H9 (cell line): Measurements from ENCODE around the gene PWWP2B. TPM values are rescaled to one million over a fixed set of nuclear protein-coding genes. Genes with fewer than 3 reads are reported as not detected.
"Not testable (repeated sequence)": the region's sequence is repeated elsewhere in the genome, so short reads cannot be mapped to it uniquely, and the experiment has no call there.

Experiments used
- DNase-seq: peaks from one replicate; pipeline ENCODE4 v3.0.0-alpha.2; 2017
- H2AFZ ChIP-seq: one replicate; pipeline ENCODE4 v1.6.1; 2013; ENCODE audit warnings: mild to moderate bottlenecking, low read length, control low read depth, moderate library complexity
- H2AK5ac ChIP-seq: 2 replicates; pipeline ENCODE4 v1.6.1; 2013; ENCODE audit warnings: low read length, control low read depth, mixed read lengths; ENCODE audit not compliant: insufficient read length
- H2BK120ac ChIP-seq: one replicate; pipeline ENCODE4 v1.6.1; 2013; ENCODE audit warnings: low read depth, mild to moderate bottlenecking, low read length, control low read depth, inconsistent platforms; ENCODE audit not compliant: poor library complexity, severe bottlenecking
- H2BK12ac ChIP-seq: 2 replicates; pipeline ENCODE4 v1.6.1; 2013; ENCODE audit warnings: low read length, control low read depth, mixed read lengths, low read depth; ENCODE audit not compliant: insufficient read length
- H2BK15ac ChIP-seq: 2 replicates; pipeline ENCODE4 v1.6.1; 2013; ENCODE audit warnings: low read depth, low read length, control low read depth
- H2BK20ac ChIP-seq: one replicate; pipeline ENCODE4 v1.6.1; 2013; ENCODE audit warnings: low read depth, mild to moderate bottlenecking, low read length, control low read depth, inconsistent platforms; ENCODE audit not compliant: poor library complexity, severe bottlenecking
- H2BK5ac ChIP-seq: 2 replicates; pipeline ENCODE4 v1.6.1; 2013; ENCODE audit warnings: low read length, control low read depth, mixed read lengths; ENCODE audit not compliant: insufficient read length
- H3K14ac ChIP-seq: 2 replicates; pipeline ENCODE4 v1.6.1; 2013; ENCODE audit warnings: low read length, control low read depth; ENCODE audit not compliant: insufficient read depth
- H3K18ac ChIP-seq: 2 replicates; pipeline ENCODE4 v1.6.1; 2013; ENCODE audit warnings: low read depth, mild to moderate bottlenecking, mixed read lengths, low read length, control low read depth; ENCODE audit not compliant: insufficient read length
- H3K23ac ChIP-seq: 2 replicates; pipeline ENCODE4 v1.6.1; 2013; ENCODE audit warnings: low read length, control low read depth, mixed read lengths, low read depth; ENCODE audit not compliant: insufficient read length
- H3K23me2 ChIP-seq: 2 replicates; pipeline ENCODE4 v1.6.1; 2013; ENCODE audit warnings: low read depth, mild to moderate bottlenecking, mixed read lengths, low read length, control low read depth; ENCODE audit not compliant: insufficient read length, poor library complexity, severe bottlenecking
- H3K27ac ChIP-seq: 2 replicates; pipeline ENCODE4 v1.5.1; 2013; ENCODE audit warnings: low read length, control low read depth, mixed read lengths, low read depth; ENCODE audit not compliant: insufficient read length
- H3K27me3 ChIP-seq: 2 replicates; pipeline ENCODE4 v1.6.1; 2013; ENCODE audit warnings: low read length, control low read depth, inconsistent platforms; ENCODE audit not compliant: insufficient read depth
- H3K4ac ChIP-seq: 2 replicates; pipeline ENCODE4 v1.6.1; 2013; ENCODE audit warnings: low read depth, mild to moderate bottlenecking, control low read depth, inconsistent platforms, low read length, moderate library complexity
- H3K4me1 ChIP-seq: 2 replicates; pipeline ENCODE4 v1.6.1; 2013; ENCODE audit warnings: low read length, control low read depth, inconsistent platforms; ENCODE audit not compliant: insufficient read depth
- H3K4me2 ChIP-seq: 2 replicates; pipeline ENCODE4 v1.6.1; 2013; ENCODE audit warnings: low read length, control low read depth, mixed read lengths; ENCODE audit not compliant: insufficient read length, insufficient read depth
- H3K56ac ChIP-seq: 2 replicates; pipeline ENCODE4 v1.6.1; 2013; ENCODE audit warnings: low read depth, mild to moderate bottlenecking, mixed read lengths, low read length, control low read depth; ENCODE audit not compliant: insufficient read length
- H3K79me1 ChIP-seq: 2 replicates; pipeline ENCODE4 v1.6.1; 2013; ENCODE audit warnings: low read depth, mild to moderate bottlenecking, moderate library complexity, low read length, control low read depth, inconsistent platforms; ENCODE audit not compliant: insufficient read depth, poor library complexity, severe bottlenecking
- H3K79me2 ChIP-seq: 2 replicates; pipeline ENCODE4 v1.6.1; 2013; ENCODE audit warnings: low read length, control low read depth, inconsistent platforms; ENCODE audit not compliant: insufficient read depth
- H3K9ac ChIP-seq: 2 replicates; pipeline ENCODE4 v1.6.1; 2013; ENCODE audit warnings: low read length, control low read depth, mixed read lengths; ENCODE audit not compliant: insufficient read length; ENCODE audit errors: extremely low read depth
- H3K9me3 ChIP-seq: one replicate; pipeline ENCODE4 v1.6.1; 2013; ENCODE audit warnings: low read depth, low read length, inconsistent platforms; ENCODE audit not compliant: control insufficient read depth
- H3T11ph ChIP-seq: one replicate; pipeline ENCODE4 v1.6.1; 2013; ENCODE audit warnings: mild to moderate bottlenecking, low read length, control low read depth, inconsistent platforms
- H4K20me1 ChIP-seq: one replicate; pipeline ENCODE4 v1.6.1; 2013; ENCODE audit not compliant: control insufficient read depth, insufficient read length, insufficient read depth
- H4K5ac ChIP-seq: 2 replicates; pipeline ENCODE4 v1.6.1; 2013; ENCODE audit warnings: low read depth, mild to moderate bottlenecking, mixed read lengths, low read length, control low read depth; ENCODE audit not compliant: insufficient read length
- H4K8ac ChIP-seq: replicated peaks from 2 replicates; pipeline ENCODE4 v1.6.1; 2013; ENCODE audit warnings: low read length, control low read depth, mixed read lengths, low read depth; ENCODE audit not compliant: insufficient read length
- H4K91ac ChIP-seq: 2 replicates; pipeline ENCODE4 v1.6.1; 2013; ENCODE audit warnings: low read depth, mild to moderate bottlenecking, moderate library complexity, mixed read lengths, low read length, control low read depth; ENCODE audit not compliant: insufficient read length
- H3K27ac Mint-ChIP-seq, 3 experiments: 2 replicates in 2 of 3; 3 replicates in 1 of 3; pipeline ENCODE4 v1.8.0; 2020 to 2021; ENCODE audit warnings: mixed read lengths in 3 of 3, mild to moderate bottlenecking in 1 of 3, moderate library complexity in 1 of 3
- H3K27me3 Mint-ChIP-seq: 2 replicates; pipeline ENCODE4 v1.8.0; 2021; ENCODE audit warnings: low read depth, mild to moderate bottlenecking, moderate library complexity, mixed read lengths
- H3K36me3 Mint-ChIP-seq, 3 experiments: 2 replicates in 2 of 3; 3 replicates in 1 of 3; pipeline ENCODE4 v1.8.0; 2020 to 2021; ENCODE audit warnings: low read depth in 3 of 3, mixed read lengths in 3 of 3; ENCODE audit not compliant: insufficient read depth in 1 of 3
- H3K4me1 Mint-ChIP-seq, 2 experiments: 2 replicates each; pipeline ENCODE4 v1.8.0; 2020; ENCODE audit warnings: mixed read lengths in 2 of 2
- H3K4me3 Mint-ChIP-seq, 2 experiments: 2 replicates in 1 of 2; 3 replicates in 1 of 2; pipeline ENCODE4 v1.8.0; 2020 to 2021; ENCODE audit warnings: mild to moderate bottlenecking in 2 of 2, mixed read lengths in 2 of 2, moderate library complexity in 1 of 2
- H3K9me3 Mint-ChIP-seq, 2 experiments: 2 replicates in 1 of 2; 3 replicates in 1 of 2; pipeline ENCODE4 v1.8.0; 2020; ENCODE audit warnings: mild to moderate bottlenecking in 2 of 2, mixed read lengths in 2 of 2, moderate library complexity in 1 of 2
- WGBS: extraction: QIAGEN DNeasy Blood & Tissue Kit; methylation state at CpG from one replicate; pipeline ENCODE4 v1.1.7; 2013; ENCODE audit warnings: missing lambda C conversion rate, low lambda C conversion rate, mixed read lengths; ENCODE audit not compliant: insufficient read length; ENCODE audit errors: extremely low coverage; 5-methylcytosine and 5-hydroxymethylcytosine counted together
- total RNA-seq: library from RNA; stranded (reverse); gene quantifications from 2 replicates; pipeline ENCODE4 v1.2.1, GENCODE V29; 2021

Gene PWWP2B
- total RNA-seq, 1 experiment from 2014 or later, result 10.0 TPM

GRCh38 chr10:132436096-132436495, 39.1 kb downstream of the PWWP2B start:
- H3K4me2 ChIP-seq, H3K4ac ChIP-seq, H3K14ac ChIP-seq, H2BK20ac ChIP-seq, H3K79me2 ChIP-seq, H3K27me3 ChIP-seq, H2AFZ ChIP-seq, H3K56ac ChIP-seq, H4K5ac ChIP-seq, H4K8ac ChIP-seq, H3K23me2 ChIP-seq, H2BK120ac ChIP-seq, H2BK12ac ChIP-seq, H4K91ac ChIP-seq, H2BK15ac ChIP-seq, H3K4me1 Mint-ChIP-seq, H2AK5ac ChIP-seq, H3K79me1 ChIP-seq, H3K27ac ChIP-seq, H3K18ac ChIP-seq, H3T11ph ChIP-seq, H3K23ac ChIP-seq, H3K27me3 Mint-ChIP-seq, H3K9me3 ChIP-seq, H3K36me3 Mint-ChIP-seq, H2BK5ac ChIP-seq, H4K20me1 ChIP-seq, H3K27ac Mint-ChIP-seq, H3K9ac ChIP-seq, DNase-seq, H3K4me3 Mint-ChIP-seq, H3K4me1 ChIP-seq, H3K9me3 Mint-ChIP-seq: not testable (repeated sequence)
- WGBS, result no CpG with 5 or more reads among the region's 3 CpGs
